HFF-Myc (cell line): ENCODE measurements around the gene LRRC49.

Source experiments
- DNase-seq: peaks from one replicate; pipeline ENCODE4 v3.0.0-alpha.2; 2011; ENCODE audit warnings: low read depth; ENCODE audit errors: extremely low read depth
- H3K4me3 ChIP-seq: replicated peaks from 2 replicates; pipeline ENCODE4 v1.5.1; 2011; ENCODE audit warnings: low read depth, mild to moderate bottlenecking, control low read depth, low read length
- CTCF ChIP-seq: IDR thresholded peaks from 2 replicates; pipeline ENCODE4 v1.5.1; 2012; ENCODE audit warnings: mild to moderate bottlenecking, low read depth, low read length, control low read depth; ENCODE audit errors: missing control alignments

Gene LRRC49

GRCh38 chr15:70859322-70859908 lies 33.2 kb upstream of the LRRC49 start:
- TF ChIP-seq CTCF: no peak
- DNase-seq: no peak
- H3K4me3 ChIP-seq: no peak overlapping the region

GRCh38 chr15:70859998-70860397 lies 32.6 kb upstream of the LRRC49 start:
- DNase-seq: no peak
- H3K4me3 ChIP-seq: no peak overlapping the region
- TF ChIP-seq CTCF: no peak

- no peak for DNase-seq
- no peak overlapping the region for H3K4me3 ChIP-seq
- TF ChIP-seq CTCF: no peak
These were observed 29.0 kb upstream of the LRRC49 start for GRCh38 chr15:70863450-70864218.

GRCh38 chr15:70866982-70867641 lies 25.5 kb upstream of the LRRC49 start:
- no peak for TF ChIP-seq CTCF
- no peak overlapping the region for H3K4me3 ChIP-seq
- no peak for DNase-seq

GRCh38 chr15:70867911-70868467 lies 24.6 kb upstream of the LRRC49 start:
- no peak for TF ChIP-seq CTCF
- DNase-seq: no peak
- no peak overlapping the region for H3K4me3 ChIP-seq

- H3K4me3 ChIP-seq: no peak overlapping the region
- DNase-seq: no peak
- no peak for TF ChIP-seq CTCF
These were observed 23.3 kb upstream of the LRRC49 start for GRCh38 chr15:70869346-70869745.
